K562 (cell line): ENCODE measurements around the gene ATP5PD. TPM values are rescaled to one million over a fixed set of nuclear protein-coding genes. Genes with fewer than 3 reads are reported as not detected.

ENCODE experiments used
- ATAC-seq: fragments of 200-7000 bp; cut with Tn5 transposase; 3 replicates; pipeline ENCODE4 v1.9.1; 2020; ENCODE audit warnings: moderate library complexity
- BruUV-seq: library from RNA; stranded (reverse); fragments of 400-500 nt; replicated peaks from 2 replicates; lab custom pipeline; 2021; lab: Mats Ljungman, UMichigan
- CTCF ChIA-PET: fragments of 300-600 bp; formaldehyde crosslinking; extraction: SDS; loops from one replicate; lab custom pipeline; 2021; ENCODE audit warnings: low intra/inter-chr PET ratio; lab: Yijun Ruan, JAX
- POLR2A ChIA-PET: fragments of 300-600, 350-650 bp; sonication (Branson Sonifier 250); formaldehyde crosslinking; extraction: SDS; loops from one replicate; lab custom pipeline; 2021; ENCODE audit warnings: antibody characterized with exemption, inconsistent platforms; lab: Yijun Ruan, JAX
- DNase-seq, 4 experiments: peaks; one replicate each; pipeline versions ENCODE4 v3.0.0 to v3.0.0-alpha.2; 2011 to 2018; ENCODE audit warnings: low spot score in 3 of 4, mixed read lengths in 3 of 4; ENCODE audit errors: extremely low read depth in 1 of 4
- FAIRE-seq: peaks from 2 replicates; lab custom pipeline; 2011; peaks lifted over from hg19 to GRCh38; lab: Jason Lieb, UNC
- H2AFZ ChIP-seq: 2 replicates; pipeline ENCODE4 v1.6.0; 2011; ENCODE audit warnings: low read depth, low read length, control low read depth, inconsistent platforms
- H3K27ac ChIP-seq: fragments of 200-600 bp; 3 replicates; pipeline ENCODE4 v1.8.0; 2011; ENCODE audit warnings: low read depth, mild to moderate bottlenecking, control low read depth, inconsistent platforms, low read length, moderate library complexity, mixed read lengths; ENCODE audit errors: extremely low read depth
- H3K27me3 ChIP-seq, 2 experiments: fragments of 300-600 bp in 1 of 2; 2 replicates in 1 of 2; 3 replicates in 1 of 2; pipeline versions ENCODE4 v1.6.0 to v1.8.0; 2011; ENCODE audit warnings: inconsistent platforms in 2 of 2, low read length in 2 of 2, mild to moderate bottlenecking in 1 of 2, mixed read lengths in 1 of 2, moderate library complexity in 1 of 2; ENCODE audit not compliant: control insufficient read depth in 2 of 2, insufficient read depth in 2 of 2
- H3K36me3 ChIP-seq: fragments of 300-600 bp; 3 replicates; pipeline ENCODE4 v1.8.0; 2011; ENCODE audit warnings: mild to moderate bottlenecking, low read length, inconsistent platforms; ENCODE audit not compliant: control insufficient read depth, insufficient read depth
- H3K4me1 ChIP-seq, 2 experiments: fragments of 200-600 bp in 1 of 2; replicated peaks in 1 of 2; 2 replicates in 1 of 2; 3 replicates in 1 of 2; pipeline versions ENCODE4 v1.5.1 to v1.8.0; 2011; ENCODE audit warnings: inconsistent platforms in 2 of 2, low read length in 2 of 2, mild to moderate bottlenecking in 1 of 2, mixed read lengths in 1 of 2, moderate library complexity in 1 of 2; ENCODE audit not compliant: control insufficient read depth in 2 of 2, insufficient read depth in 2 of 2
- H3K4me2 ChIP-seq: 2 replicates; pipeline ENCODE4 v1.6.1; 2011; ENCODE audit warnings: low read length, control low read depth, inconsistent platforms, mixed read lengths; ENCODE audit not compliant: insufficient read depth
- H3K4me3 ChIP-seq: fragments of 200-600 bp; sonication (generic), shearing (Covaris generic); 2 replicates; pipeline ENCODE4 v1.5.1; 2016; ENCODE audit warnings: control low read depth, inconsistent platforms
- H3K79me2 ChIP-seq: fragments of 200-600 bp; 3 replicates; pipeline ENCODE4 v1.8.0; 2011; ENCODE audit warnings: low read length, inconsistent platforms; ENCODE audit not compliant: control insufficient read depth, insufficient read depth
- H3K9ac ChIP-seq, 2 experiments: 2 replicates each; pipeline versions ENCODE4 v1.6.0 to v1.6.1; 2011; ENCODE audit warnings: low read depth in 2 of 2, low read length in 2 of 2, control low read depth in 1 of 2, inconsistent platforms in 1 of 2, mild to moderate bottlenecking in 1 of 2, mixed read lengths in 1 of 2; ENCODE audit not compliant: insufficient read depth in 1 of 2
- H3K9me1 ChIP-seq: one replicate; pipeline ENCODE4 v1.6.0; 2011; ENCODE audit warnings: inconsistent platforms, mild to moderate bottlenecking, low read length, moderate library complexity; ENCODE audit not compliant: control insufficient read depth, insufficient read depth
- H3K9me3 ChIP-seq: replicated peaks from 2 replicates; pipeline ENCODE4 v1.5.1; 2011; ENCODE audit warnings: low read depth, low read length, inconsistent platforms; ENCODE audit not compliant: control insufficient read depth, insufficient read depth
- H4K20me1 ChIP-seq: replicated peaks from 2 replicates; pipeline ENCODE4 v1.6.1; 2011; ENCODE audit warnings: low read length, inconsistent platforms, mixed read lengths; ENCODE audit not compliant: control insufficient read depth, insufficient read depth
- ASH1L ChIP-seq: fragments of 450-650 bp; IDR thresholded peaks from 2 replicates; pipeline ENCODE4 v1.6.1; 2018; ENCODE audit warnings: borderline replicate concordance, mild to moderate bottlenecking, low read depth; ENCODE audit not compliant: partially characterized antibody
- FOXA3 ChIP-seq, 2 experiments: fragments of 450-650 bp in 1 of 2; sonication (generic) in 1 of 2; formaldehyde crosslinking; IDR thresholded peaks in 1 of 2; conservative IDR thresholded peaks in 1 of 2; 2 replicates each; pipeline versions ENCODE4 v1.4.0 to v1.8.0; 2020 to 2022; ENCODE audit warnings: mild to moderate bottlenecking in 2 of 2, missing genetic modification reagents in 1 of 2
- HMG20A ChIP-seq: fragments of 450-650 bp; formaldehyde crosslinking; conservative IDR thresholded peaks from 2 replicates; pipeline ENCODE4 v1.4.0; 2020; ENCODE audit warnings: mild to moderate bottlenecking, mixed read lengths
- JUN ChIP-seq, 2 experiments: sonication (generic) in 1 of 2; formaldehyde crosslinking in 1 of 2; IDR thresholded peaks; 2 replicates each; pipeline versions ENCODE4 v1.6.1 to v1.8.0; 2012 to 2022; ENCODE audit warnings: borderline replicate concordance in 2 of 2, mild to moderate bottlenecking in 2 of 2, improper control_type of control experiment in 1 of 2, low read depth in 1 of 2, low read length in 1 of 2, missing genetic modification reagents in 1 of 2
- MECOM ChIP-seq: fragments of 250-450 bp; sonication (Bioruptor Pico); IDR thresholded peaks from 2 replicates; pipeline ENCODE4 v1.8.0; 2022; ENCODE audit warnings: inconsistent platforms
- MXD1 ChIP-seq: fragments of 250-450 bp; sonication (Bioruptor Pico); IDR thresholded peaks from 2 replicates; pipeline ENCODE4 v1.8.0; 2021; ENCODE audit warnings: borderline replicate concordance, mild to moderate bottlenecking, moderate library complexity; ENCODE audit not compliant: poor library complexity, severe bottlenecking
- RBBP5 ChIP-seq: fragments of 200-600 bp; sonication (generic); IDR thresholded peaks from 2 replicates; pipeline ENCODE4 v1.6.1; 2012; ENCODE audit warnings: borderline replicate concordance, mild to moderate bottlenecking, low read length, control low read depth, inconsistent platforms; ENCODE audit not compliant: insufficient read depth, poor library complexity, severe bottlenecking
- SMC3 ChIP-seq: conservative IDR thresholded peaks from 2 replicates; pipeline ENCODE4 v1.6.1; 2011; ENCODE audit warnings: low read depth, low read length, improper control_type of control experiment; ENCODE audit not compliant: insufficient read depth
- SRSF9 ChIP-seq: fragments of 200-400 bp; formaldehyde crosslinking; IDR thresholded peaks from 2 replicates; pipeline ENCODE4 v1.6.1; 2017; ENCODE audit warnings: low read depth, low read length, borderline replicate concordance
- TFAP4 ChIP-seq: sonication (generic); formaldehyde crosslinking; IDR thresholded peaks from 2 replicates; pipeline ENCODE4 v1.8.0; 2022; ENCODE audit warnings: missing genetic modification reagents, mild to moderate bottlenecking, moderate library complexity, borderline replicate concordance
- ZBTB1 ChIP-seq: sonication (generic); formaldehyde crosslinking; IDR thresholded peaks from 2 replicates; pipeline ENCODE4 v1.8.1; 2023; ENCODE audit warnings: missing genetic modification reagents, low read depth, mild to moderate bottlenecking, borderline replicate concordance
- ZBTB17 ChIP-seq: fragments of 450-650 bp; formaldehyde crosslinking; IDR thresholded peaks from 2 replicates; pipeline ENCODE4 v1.4.0; 2020; ENCODE audit warnings: mild to moderate bottlenecking
- ZBTB7A ChIP-seq: IDR thresholded peaks from 2 replicates; pipeline ENCODE4 v1.6.1; 2011; ENCODE audit warnings: low read depth, mild to moderate bottlenecking, low read length, moderate library complexity, borderline replicate concordance; ENCODE audit not compliant: control insufficient read depth
- ZNF146 ChIP-seq: IDR thresholded peaks from one replicate; pipeline ENCODE4 v1.6.1; 2018; ENCODE audit warnings: missing compliant biosample characterization; ENCODE audit not compliant: unreplicated experiment
- ZNF347 ChIP-seq: fragments of 450-650 bp; formaldehyde crosslinking; IDR thresholded peaks from 2 replicates; pipeline ENCODE4 v1.4.0; 2020; ENCODE audit warnings: low read depth, mild to moderate bottlenecking, moderate library complexity
- WGBS: fragments of 100-300 bp; shearing (Covaris generic); methylation state at CpG from one replicate; pipeline ENCODE4 v1.1.6; 2016; ENCODE audit warnings: low coverage, mixed read lengths; ENCODE audit not compliant: insufficient coverage; ENCODE audit errors: missing lambda C conversion rate; 5-methylcytosine and 5-hydroxymethylcytosine counted together
- in situ Hi-C: fragments of 300-500 bp; cut with MboI; formaldehyde crosslinking; loops from 4 replicates; pipeline ENCODE4 v1.15.0; 2018; ENCODE audit warnings: inconsistent platforms, mixed read lengths
- intact Hi-C: fragments of 100-400 bp; cut with micrococcal nuclease; formaldehyde crosslinking; loops from 2 replicates; pipeline ENCODE4 v1.14.2; 2022
- polyA plus RNA-seq, 8 experiments: library from polyadenylated mRNA; depleted of rRNA in 4 of 8; stranded (reverse) in 5 of 8; unstranded in 3 of 8; fragments of >200 nt; fragmentation: Nextera tagmentation in 2 of 8; fragmentation: Illumina TruSeq in 1 of 8; extraction: Ambion mirVana in 2 of 8; extraction: Trizol in 1 of 8; gene quantifications; 2 replicates each; pipeline versions ENCODE4 v1.2.1 to v1.2.3, GENCODE V29; 2011 to 2014; ENCODE audit warnings: inconsistent platforms in 1 of 8, missing spikeins in 1 of 8
- total RNA-seq, 7 experiments: library from RNA; depleted of rRNA in 6 of 7; stranded (reverse); fragments of >200 nt in 6 of 7; fragmentation: Illumina TruSeq in 2 of 7; extraction: Trizol in 2 of 7; gene quantifications; 2 replicates each; pipeline versions ENCODE4 v1.2.1 to v1.2.3, GENCODE V29; 2011 to 2021; ENCODE audit warnings: low replicate concordance in 1 of 7

The ATP5PD gene
- total and polyA plus RNA-seq, 9 of the 15 experiments (the other 6 are each of a cell fraction or from before 2014, with no cell fraction given) = 271 to 828 (median 432) TPM

- no peak overlapping the region for H3K4me3 ChIP-seq
- CTCF ChIA-PET = no interaction called here
- H3K9me3 ChIP-seq = no peaks in the 10 kb centered on the region
- H3K79me2 ChIP-seq = no peaks in the 10 kb centered on the region
- H3K4me1 ChIP-seq = peaks cover 21 to 40% of the 10 kb centered on the region in 2 experiments
- H3K9me1 ChIP-seq = no peaks in the 10 kb centered on the region
- ATAC-seq (no peak; the same call in 2 of the 3 replicates), FAIRE-seq (no peak), DNase-seq (no peak)
- no peak overlapping the region for H3K27ac ChIP-seq
- H3K36me3 ChIP-seq = no peaks in the 10 kb centered on the region
- TF ChIP-seq MECOM = no peak
- TF ChIP-seq TFAP4 (CRISPR knock-in tag) = peak; percentile 37; the same call in 1 of the 2 replicates
- no peak for TF ChIP-seq SRSF9
- TF ChIP-seq ZBTB7A = 0 out of 2 replicates have a peak, but pooled peaks have one; percentile 25
- no peak for TF ChIP-seq ZNF146 (CRISPR knock-in tag)
- no peak for TF ChIP-seq ASH1L
- no peak for TF ChIP-seq ZNF347 (CRISPR knock-in tag)
- TF ChIP-seq FOXA3 (CRISPR knock-in tag; conservative IDR thresholded peaks at IDR 0.05 in 1 of 2, IDR thresholded peaks at IDR 0.05 in 1 of 2) = 0 out of 4 replicates have a peak, but pooled peaks of 1 of the 2 experiments have one; percentile 39
- TF ChIP-seq RBBP5 = no peak
- no peak for TF ChIP-seq MXD1 (CRISPR knock-in tag)
- no peak for TF ChIP-seq HMG20A (CRISPR knock-in tag)
- no peak for TF ChIP-seq SMC3
- no peak for TF ChIP-seq ZBTB17 (CRISPR knock-in tag)
- no peak for TF ChIP-seq ZBTB1 (CRISPR knock-in tag)
- no peak for TF ChIP-seq JUN (IDR thresholded peaks at IDR 0.05; ENCODE audit: borderline replicate concordance, low read depth, low read length)
- no peak for TF ChIP-seq JUN (CRISPR knock-in tag; IDR thresholded peaks at IDR 0.05; ENCODE audit: borderline replicate concordance)
- intact Hi-C loops (no loop called here), in situ Hi-C loops (no loop called here)
- H3K27me3 ChIP-seq = no peaks in the 10 kb centered on the region
- peak overlapping the region; percentile 62; the same call in 1 of the 2 replicates for H2AFZ ChIP-seq
- H3K9ac ChIP-seq = peak overlapping the region in 1 of 2 experiments; percentile 72; a peak in 2 of 4 replicates
- 68% methylated on average over 14 of the region's 17 CpGs for WGBS
- POLR2A ChIA-PET = interaction anchor here (0.5 to 1.9 kb wide), 7 partner anchors 8 to 76 kb away, joined by 3 to 7 read pairs (median 4); partner anchors contain the start of genes JPT1 and SLC16A5
- no peaks in the 10 kb centered on the region for H4K20me1 ChIP-seq
- H3K4me2 ChIP-seq = no peak overlapping the region
- no TSS peak for BruUV-seq
Measured at GRCh38 chr17:75078284-75079022, 31.7 kb upstream of the ATP5PD start.
